LNCAP (cell line): Measurements from ENCODE around the gene CAPN2.

Source experiments
- TF ChIP-seq, protein P1 (sequence below): fragments of 450-650 bp; IDR thresholded peaks from 2 replicates; pipeline ENCODE4 v1.5.1; 2017; ENCODE audit warnings: mild to moderate bottlenecking

CAPN2 gene

GRCh38 chr1:223751696-223752095 is 39.4 kb downstream of the CAPN2 start:
- TF ChIP-seq, protein P1, sequence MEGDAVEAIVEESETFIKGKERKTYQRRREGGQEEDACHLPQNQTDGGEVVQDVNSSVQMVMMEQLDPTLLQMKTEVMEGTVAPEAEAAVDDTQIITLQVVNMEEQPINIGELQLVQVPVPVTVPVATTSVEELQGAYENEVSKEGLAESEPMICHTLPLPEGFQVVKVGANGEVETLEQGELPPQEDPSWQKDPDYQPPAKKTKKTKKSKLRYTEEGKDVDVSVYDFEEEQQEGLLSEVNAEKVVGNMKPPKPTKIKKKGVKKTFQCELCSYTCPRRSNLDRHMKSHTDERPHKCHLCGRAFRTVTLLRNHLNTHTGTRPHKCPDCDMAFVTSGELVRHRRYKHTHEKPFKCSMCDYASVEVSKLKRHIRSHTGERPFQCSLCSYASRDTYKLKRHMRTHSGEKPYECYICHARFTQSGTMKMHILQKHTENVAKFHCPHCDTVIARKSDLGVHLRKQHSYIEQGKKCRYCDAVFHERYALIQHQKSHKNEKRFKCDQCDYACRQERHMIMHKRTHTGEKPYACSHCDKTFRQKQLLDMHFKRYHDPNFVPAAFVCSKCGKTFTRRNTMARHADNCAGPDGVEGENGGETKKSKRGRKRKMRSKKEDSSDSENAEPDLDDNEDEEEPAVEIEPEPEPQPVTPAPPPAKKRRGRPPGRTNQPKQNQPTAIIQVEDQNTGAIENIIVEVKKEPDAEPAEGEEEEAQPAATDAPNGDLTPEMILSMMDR = no peak

DNA sequence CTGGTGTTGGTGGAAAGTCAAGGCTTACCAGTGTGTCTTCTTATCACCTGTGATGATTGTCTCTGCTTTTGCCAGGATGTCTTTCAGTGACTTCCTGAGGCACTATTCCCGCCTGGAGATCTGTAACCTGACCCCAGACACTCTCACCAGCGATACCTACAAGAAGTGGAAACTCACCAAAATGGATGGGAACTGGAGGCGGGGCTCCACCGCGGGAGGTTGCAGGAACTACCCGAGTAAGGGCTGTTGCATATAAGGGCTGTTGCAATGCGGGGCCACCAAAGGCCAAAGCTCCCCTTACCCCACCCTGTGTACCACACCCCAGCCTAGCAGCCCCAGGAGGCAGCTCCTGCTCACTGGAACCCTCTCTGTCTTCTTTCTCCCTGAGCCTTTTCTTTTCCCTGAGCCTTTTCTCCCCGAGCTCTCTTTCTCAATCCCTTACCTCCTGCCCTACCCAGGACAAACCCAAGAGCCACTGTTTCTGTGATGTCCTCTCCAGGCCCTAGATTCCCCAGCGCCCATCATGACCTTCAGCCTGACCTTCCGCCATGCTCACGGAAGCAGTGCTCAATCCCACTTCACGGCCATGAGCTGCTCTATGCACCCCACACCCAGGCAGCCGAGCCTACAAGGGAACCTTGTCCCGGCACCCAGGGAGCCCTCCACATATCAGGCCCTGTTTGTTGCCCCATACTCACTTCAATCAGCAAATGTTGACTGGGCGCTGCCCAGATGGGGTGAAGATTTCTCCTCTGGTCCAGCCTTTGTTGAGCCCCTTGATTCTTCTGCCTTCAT is 40.6 kb downstream of the CAPN2 start:
- TF ChIP-seq, protein P1 = no peak

DNA sequence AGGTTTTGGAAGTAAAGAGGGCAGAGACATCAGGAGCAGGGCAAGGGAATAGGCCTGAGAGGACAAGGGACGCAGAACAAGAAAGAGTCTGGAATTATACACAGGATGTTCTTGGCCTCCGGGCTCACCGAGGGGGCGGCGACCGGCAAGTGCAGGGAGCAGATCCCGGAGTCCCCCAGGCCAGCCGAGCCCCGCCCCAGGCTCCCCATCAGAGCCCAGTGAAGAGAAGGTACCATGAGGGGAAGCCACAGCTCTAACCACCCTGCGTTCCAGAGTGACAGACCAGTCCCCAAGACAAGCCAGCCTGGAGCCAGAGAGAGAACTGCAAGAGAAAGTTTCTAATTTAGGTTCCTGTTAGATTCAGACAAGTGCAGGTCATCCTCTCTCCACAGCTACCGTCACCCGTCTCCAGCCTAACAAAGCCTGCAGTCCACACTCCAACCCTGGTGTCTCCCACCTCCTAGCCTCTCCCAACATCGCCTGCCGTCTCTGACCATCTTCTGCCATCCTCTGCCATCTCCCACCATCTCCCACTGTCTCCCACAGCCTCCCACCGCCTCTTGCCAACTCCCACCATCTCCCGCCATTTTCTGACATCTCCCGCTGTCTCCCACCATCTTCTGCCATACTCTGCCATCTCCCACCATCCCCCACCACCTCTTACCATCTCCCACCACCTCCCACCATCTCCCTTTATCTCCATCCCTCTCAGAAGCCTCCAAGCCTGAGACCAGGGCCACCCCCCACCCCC is 42.5 kb downstream of the CAPN2 start:
- TF ChIP-seq, protein P1 = no peak

GRCh38 chr1:223755432-223755792 is 43.1 kb downstream of the CAPN2 start:
- TF ChIP-seq, protein P1 = no peak

DNA sequence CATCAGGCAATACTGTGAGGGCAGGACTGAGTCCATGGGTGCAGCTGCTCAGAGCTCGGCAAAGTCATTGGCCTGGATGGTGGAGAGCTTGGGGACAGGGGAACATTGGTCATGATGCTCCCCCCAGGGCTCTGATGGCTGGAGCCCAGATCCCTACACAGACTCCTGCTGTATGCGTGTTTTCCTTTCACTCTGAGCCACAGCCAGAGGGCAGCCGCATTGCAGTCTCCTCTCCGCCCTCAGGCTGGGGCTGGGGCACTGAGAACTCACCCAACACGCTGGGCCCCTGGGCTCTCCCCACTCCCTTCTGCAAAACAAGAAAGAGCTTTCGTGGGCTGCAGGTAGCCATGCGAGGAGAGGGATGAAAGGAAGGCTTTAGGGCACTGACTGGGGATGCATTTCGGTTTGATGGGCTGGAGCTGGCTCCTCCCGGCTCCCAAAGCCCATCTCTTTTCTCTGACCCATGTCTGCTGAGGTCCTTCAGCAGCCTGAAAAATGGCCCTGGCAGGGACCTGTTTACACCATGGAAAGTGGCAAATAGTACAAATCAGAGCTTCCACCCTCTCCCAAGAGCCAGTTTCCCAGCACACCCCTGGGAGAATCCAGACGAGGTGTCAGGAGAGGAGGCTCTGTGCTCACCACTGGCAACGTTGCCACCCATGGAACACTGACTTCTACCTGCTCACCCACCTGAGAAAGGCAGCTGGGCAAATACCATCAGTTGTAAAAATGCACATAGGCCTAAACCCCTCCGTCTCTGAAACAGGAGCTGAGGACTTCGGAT is 43.8 kb downstream of the CAPN2 start:
- TF ChIP-seq, protein P1 = no peak

- TF ChIP-seq, protein P1 = no peak
Measured at GRCh38 chr1:223756806-223757700, 44.7 kb downstream of the CAPN2 start.

GRCh38 chr1:223758734-223759133 is 46.4 kb downstream of the CAPN2 start:
- TF ChIP-seq, protein P1 = no peak
